B cell (primary cell): ENCODE results near the gene RERE. TPM values are rescaled to one million over a fixed set of nuclear protein-coding genes. Genes with fewer than 3 reads are reported as not detected.

Source experiments
- ATAC-seq: fragments of 200-7000 bp; cut with Tn5 transposase; one replicate; pipeline ENCODE4 v1.10.0; 2021; ENCODE audit warnings: low read depth, mild to moderate bottlenecking, moderate number of reproducible peaks, moderate library complexity
- CTCF ChIA-PET: fragments of 350-600 bp; sonication (Branson Sonifier 250); formaldehyde crosslinking; loops from one replicate; lab custom pipeline; 2021; ENCODE audit warnings: antibody characterized with exemption, inconsistent platforms; lab: Charles Lee
- POLR2A ChIA-PET: fragments of 350-600 bp; sonication (Branson Sonifier 250); formaldehyde crosslinking; loops from one replicate; lab custom pipeline; 2021; ENCODE audit warnings: antibody characterized with exemption; lab: Charles Lee
- DNase-seq: peaks from one replicate; pipeline ENCODE4 v3.0.0; 2013
- H2AFZ ChIP-seq: 2 replicates; pipeline ENCODE4 v1.6.1; 2012; ENCODE audit warnings: mild to moderate bottlenecking, low read depth, low read length; ENCODE audit not compliant: insufficient read depth, poor library complexity, severe bottlenecking
- H3K27ac ChIP-seq, 2 donors: 1 replicate in 1 of 2; 2 replicates in 1 of 2; pipeline ENCODE4 v1.5.1; 2012 to 2013; ENCODE audit warnings: low read length in 2 of 2, mild to moderate bottlenecking in 2 of 2, moderate library complexity in 1 of 2
- H3K27me3 ChIP-seq, 4 experiments: fragments of 200-600 bp in 1 of 4; sonication (generic) in 1 of 4; replicated peaks in 1 of 4; 1 replicate in 2 of 4; 2 replicates in 2 of 4; pipeline versions ENCODE4 v1.6.1 to v1.7.0; 2013 to 2016; ENCODE audit warnings: low read length in 3 of 4, mild to moderate bottlenecking in 2 of 4, mixed read lengths in 1 of 4, moderate library complexity in 1 of 4; ENCODE audit not compliant: insufficient read depth in 4 of 4, control insufficient read depth in 3 of 4; ENCODE audit errors: control extremely low read depth in 1 of 4
- H3K36me3 ChIP-seq, 2 experiments: replicated peaks in 1 of 2; 1 replicate in 1 of 2; 2 replicates in 1 of 2; pipeline versions ENCODE4 v1.6.1 to v1.7.1; 2013; ENCODE audit warnings: low read length in 1 of 2; ENCODE audit not compliant: insufficient read depth in 2 of 2, control insufficient read depth in 1 of 2; ENCODE audit errors: control extremely low read depth in 1 of 2, extremely low read depth in 1 of 2
- H3K4me1 ChIP-seq, 2 donors: fragments of 200-600 bp in 1 of 2; sonication (generic) in 1 of 2; 1 replicate in 1 of 2; 2 replicates in 1 of 2; pipeline versions ENCODE4 v1.5.1 to v1.6.1; 2013 to 2017; ENCODE audit warnings: low read length in 2 of 2; ENCODE audit not compliant: control insufficient read depth in 2 of 2, insufficient read depth in 2 of 2
- H3K4me2 ChIP-seq: replicated peaks from 2 replicates; pipeline ENCODE3; 2012; ENCODE audit warnings: mild to moderate bottlenecking, low read depth, low read length; ENCODE audit not compliant: poor library complexity, severe bottlenecking
- H3K4me3 ChIP-seq, 5 experiments: fragments of 200-600 bp in 1 of 5; sonication (generic) in 1 of 5; 1 replicate in 3 of 5; 2 replicates in 2 of 5; pipeline versions ENCODE4 v1.5.1 to v1.7.0; 2011 to 2016; ENCODE audit warnings: low read length in 4 of 5, mild to moderate bottlenecking in 4 of 5, low read depth in 2 of 5, control low read depth in 1 of 5, moderate library complexity in 1 of 5; ENCODE audit not compliant: insufficient read depth in 1 of 5; ENCODE audit errors: control extremely low read depth in 1 of 5, extremely low read depth in 1 of 5
- H3K79me2 ChIP-seq: fragments of 200-600 bp; sonication (generic); one replicate; pipeline ENCODE4 v1.6.0; 2016; ENCODE audit warnings: low read length; ENCODE audit not compliant: control insufficient read depth, insufficient read depth
- H3K9ac ChIP-seq: fragments of 200-600 bp; sonication (generic); 2 replicates; pipeline ENCODE4 v1.6.1; 2017; ENCODE audit warnings: mild to moderate bottlenecking, low read length, moderate library complexity
- H3K9me3 ChIP-seq, 3 donors: one replicate each; pipeline versions ENCODE4 v1.6.1 to v1.7.1; 2013; ENCODE audit warnings: low read length in 2 of 3; ENCODE audit not compliant: control insufficient read depth in 2 of 3, insufficient read depth in 1 of 3; ENCODE audit errors: control extremely low read depth in 1 of 3
- H4K20me1 ChIP-seq: 2 replicates; pipeline ENCODE4 v1.6.0; 2012; ENCODE audit warnings: mild to moderate bottlenecking, low read length; ENCODE audit not compliant: insufficient read depth, control insufficient read depth, poor library complexity, severe bottlenecking
- H3K27ac Mint-ChIP-seq: one replicate; pipeline ENCODE4 v1.8.0; 2021; ENCODE audit warnings: mixed read lengths
- H3K27me3 Mint-ChIP-seq: one replicate; pipeline ENCODE4 v1.8.0; 2021; ENCODE audit warnings: mixed read lengths
- H3K4me1 Mint-ChIP-seq: one replicate; pipeline ENCODE4 v1.8.0; 2021; ENCODE audit warnings: mixed read lengths
- H3K4me3 Mint-ChIP-seq: one replicate; pipeline ENCODE4 v1.8.0; 2021; ENCODE audit warnings: mixed read lengths
- H3K9me3 Mint-ChIP-seq: one replicate; pipeline ENCODE4 v1.8.0; 2022; ENCODE audit warnings: mixed read lengths; ENCODE audit not compliant: insufficient read depth
- CTCF ChIP-seq: fragments of 200-600 bp; IDR thresholded peaks from one replicate; pipeline ENCODE4 v1.8.0; 2022; ENCODE audit warnings: antibody characterized with exemption, mild to moderate bottlenecking
- EZH2 ChIP-seq: IDR thresholded peaks from 2 replicates; pipeline ENCODE4 v1.6.1; 2012; ENCODE audit warnings: borderline replicate concordance, low read depth, mild to moderate bottlenecking, moderate library complexity, low read length; ENCODE audit not compliant: insufficient read depth, poor library complexity, severe bottlenecking
- WGBS: methylation state at CpG from one replicate; pipeline ENCODE4 v1.1.5; 2013; ENCODE audit warnings: missing lambda C conversion rate; ENCODE audit not compliant: insufficient coverage; 5-methylcytosine and 5-hydroxymethylcytosine counted together
- intact Hi-C: fragments of 100-400 bp; cut with micrococcal nuclease; formaldehyde crosslinking; loops from one replicate; pipeline ENCODE4 v1.10.0; 2022
- polyA plus RNA-seq: library from polyadenylated mRNA; depleted of rRNA; stranded (reverse); fragments of >200 nt; gene quantifications from 2 replicates; pipeline ENCODE4 v1.2.3, GENCODE V29; 2012
- total RNA-seq, 2 donors: library from RNA; stranded (reverse); fragments of 120-200 nt in 1 of 2; gene quantifications; 1 replicate in 1 of 2; 2 replicates in 1 of 2; pipeline versions ENCODE4 v1.2.3 to v1.2.4, GENCODE V29; 2013 to 2022

The RERE gene
- total and polyA plus RNA-seq, 2 donors (not counting 1 experiment from before 2014, with no cell fraction given), result 27.3 to 132 TPM

GRCh38 chr1:8458607-8459006, 358.8 kb downstream of the RERE start:
- ATAC-seq (peak; percentile 56), DNase-seq (peak; percentile 32)
- Histone ChIP-seq H3K9ac (no peak overlapping the region), H3K79me2 (peaks cover 46% of the 10 kb centered on the region), H3K4me1 (peaks cover 31 to 33% of the 10 kb centered on the region in 2 donors), H3K4me3 (no peak overlapping the region), H3K27me3 (no peaks in the 10 kb centered on the region), H2AFZ (no peak overlapping the region), H3K4me2 (peak overlapping the region; percentile 55), H3K27ac (no peak overlapping the region), H3K9me3 (no peaks in the 10 kb centered on the region), H4K20me1 (peaks cover 18% of the 10 kb centered on the region), H3K36me3 (peaks cover 0 to 24% of the 10 kb centered on the region in 2 experiments)
- H3K4me3 Mint-ChIP-seq, result no peak overlapping the region
- CTCF ChIA-PET, result interaction anchor here (1.9 kb wide), 1 partner anchor 49 kb away, joined by 5 read pairs; no protein-coding TSS in a partner anchor
- no peaks in the 10 kb centered on the region for H3K27me3 Mint-ChIP-seq
- TF ChIP-seq CTCF, result no peak
- TF ChIP-seq EZH2, result no peak
- WGBS, result no CpG with 5 or more reads among the region's 3 CpGs
- intact Hi-C loops, result loop anchor here (5.0 to 10.0 kb wide), 2 partner anchors 36 to 54 kb away; no protein-coding TSS in a partner anchor
- H3K9me3 Mint-ChIP-seq, result no peaks in the 10 kb centered on the region
- POLR2A ChIA-PET, result interaction anchor here (0.7 kb wide), 1 partner anchor 31 kb away, joined by 5 read pairs; no protein-coding TSS in a partner anchor
- H3K27ac Mint-ChIP-seq, result no peak overlapping the region
- peaks cover 53% of the 10 kb centered on the region for H3K4me1 Mint-ChIP-seq

- Histone ChIP-seq H3K36me3 (peaks cover under 1 to 25% of the 10 kb centered on the region in 2 experiments), H3K4me1 (peaks cover 24 to 26% of the 10 kb centered on the region in 2 donors), H4K20me1 (peaks cover 24% of the 10 kb centered on the region), H3K27me3 (no peaks in the 10 kb centered on the region), H3K9me3 (no peaks in the 10 kb centered on the region), H3K79me2 (peaks cover 52% of the 10 kb centered on the region), H3K4me3 (no peak overlapping the region), H3K27ac (no peak overlapping the region), H3K4me2 (peak overlapping the region; percentile 55), H3K9ac (no peak overlapping the region), H2AFZ (no peak overlapping the region)
- Mint-ChIP-seq H3K9me3 (no peaks in the 10 kb centered on the region), H3K4me3 (peak overlapping the region; percentile 63), H3K27ac (no peak overlapping the region), H3K4me1 (peaks cover 45% of the 10 kb centered on the region), H3K27me3 (no peaks in the 10 kb centered on the region)
- WGBS, result 90% methylated on average over 6 of the region's 7 CpGs
- ChIA-PET POLR2A (interaction anchor here (0.6 kb wide), 1 partner anchor 25 kb away, joined by 8 read pairs; no protein-coding TSS in a partner anchor), CTCF (interaction anchor here (0.8 to 1.9 kb wide), 4 partner anchors 23 to 269 kb away, joined by 3 to 6 read pairs (median 4); no protein-coding TSS in a partner anchor)
- peak; percentile 59 for DNase-seq
- no peak for TF ChIP-seq EZH2
- no peak for TF ChIP-seq CTCF
- intact Hi-C loops, result loop anchor here (5.0 to 10.0 kb wide), 2 partner anchors 36 to 53 kb away; no protein-coding TSS in a partner anchor
- peak; percentile 66 for ATAC-seq
These were observed 359.6 kb downstream of the RERE start for GRCh38 chr1:8457760-8458381.
